Thymus (tissue), 11 donors: Measurements from ENCODE around the gene KLC1. TPM values are rescaled to one million over a fixed set of nuclear protein-coding genes. Genes with fewer than 3 reads are reported as not detected.

Experiments used
- DNase-seq, 9 donors: peaks; one replicate each; pipeline ENCODE4 v3.0.0-alpha.2; 2013; ENCODE audit warnings: low spot score in 9 of 9, low read depth in 6 of 9, missing footprints in 1 of 9
- H3K27ac ChIP-seq, 2 donors: one replicate each; pipeline ENCODE4 v1.5.1; 2013; ENCODE audit warnings: control low read depth in 1 of 2, low read depth in 1 of 2, low read length in 1 of 2, mild to moderate bottlenecking in 1 of 2, moderate library complexity in 1 of 2
- H3K27me3 ChIP-seq, 2 donors: one replicate each; pipeline ENCODE4 v1.5.1; 2013; ENCODE audit warnings: low read length in 1 of 2; ENCODE audit not compliant: control insufficient read depth in 2 of 2, insufficient read depth in 1 of 2
- H3K36me3 ChIP-seq, 2 donors: one replicate each; pipeline ENCODE4 v1.5.1; 2013; ENCODE audit warnings: low read length in 1 of 2, mild to moderate bottlenecking in 1 of 2, moderate library complexity in 1 of 2; ENCODE audit not compliant: control insufficient read depth in 2 of 2, insufficient read depth in 2 of 2
- H3K4me1 ChIP-seq, 2 donors: one replicate each; pipeline ENCODE4 v1.5.1; 2013; ENCODE audit warnings: low read length in 2 of 2; ENCODE audit not compliant: control insufficient read depth in 2 of 2, insufficient read depth in 2 of 2
- H3K4me3 ChIP-seq, 2 donors: one replicate each; pipeline ENCODE4 v1.5.1; 2013; ENCODE audit warnings: low read length in 2 of 2, control low read depth in 1 of 2, mild to moderate bottlenecking in 1 of 2
- H3K9me3 ChIP-seq, 2 donors: one replicate each; pipeline ENCODE4 v1.5.1; 2013; ENCODE audit warnings: low read length in 1 of 2, mild to moderate bottlenecking in 1 of 2; ENCODE audit not compliant: control insufficient read depth in 2 of 2, insufficient read depth in 1 of 2
- whole genome bisulfite sequencing: extraction: QIAGEN DNeasy Blood & Tissue Kit; methylation state at CpG from one replicate; pipeline ENCODE4 v1.1.7; 2013; 5-methylcytosine and 5-hydroxymethylcytosine counted together
- polyA plus RNA-seq: library from polyadenylated mRNA; stranded (reverse); fragments of 200-250 nt; gene quantifications from one replicate; pipeline ENCODE4 v1.2.3, GENCODE V29; 2013
- total RNA-seq: library from RNA; stranded (reverse); fragments of 120-200 nt; gene quantifications from one replicate; pipeline ENCODE4 v1.2.4, GENCODE V29; 2013
- donor health status: healthy.

The KLC1 gene
- total and polyA plus RNA-seq, 2 donors = 60.1 to 121 TPM

GRCh38 chr14:103702497-103703432, 73.8 kb downstream of the KLC1 start:
- Histone ChIP-seq H3K9me3 (no peaks in the 10 kb centered on the region), H3K27me3 (no peaks in the 10 kb centered on the region), H3K4me1 (peaks cover 10 to 13% of the 10 kb centered on the region in 2 donors), H3K4me3 (no peak overlapping the region), H3K27ac (no peak overlapping the region), H3K36me3 (peaks cover 82 to 86% of the 10 kb centered on the region in 2 donors)
- 98% methylated on average over 29 of the region's 29 CpGs for WGBS
- no peak for DNase-seq

GRCh38 chr14:103703433-103704385, 74.7 kb downstream of the KLC1 start:
- peaks cover 81 to 87% of the 10 kb centered on the region in 2 donors for H3K36me3 ChIP-seq
- 93% methylated on average over 24 of the region's 24 CpGs for WGBS
- H3K27ac ChIP-seq = no peak overlapping the region
- DNase-seq = no peak
- no peaks in the 10 kb centered on the region for H3K27me3 ChIP-seq
- no peak overlapping the region for H3K4me3 ChIP-seq
- no peaks in the 10 kb centered on the region for H3K9me3 ChIP-seq
- peaks cover 2 to 6% of the 10 kb centered on the region in 2 donors for H3K4me1 ChIP-seq

DNA sequence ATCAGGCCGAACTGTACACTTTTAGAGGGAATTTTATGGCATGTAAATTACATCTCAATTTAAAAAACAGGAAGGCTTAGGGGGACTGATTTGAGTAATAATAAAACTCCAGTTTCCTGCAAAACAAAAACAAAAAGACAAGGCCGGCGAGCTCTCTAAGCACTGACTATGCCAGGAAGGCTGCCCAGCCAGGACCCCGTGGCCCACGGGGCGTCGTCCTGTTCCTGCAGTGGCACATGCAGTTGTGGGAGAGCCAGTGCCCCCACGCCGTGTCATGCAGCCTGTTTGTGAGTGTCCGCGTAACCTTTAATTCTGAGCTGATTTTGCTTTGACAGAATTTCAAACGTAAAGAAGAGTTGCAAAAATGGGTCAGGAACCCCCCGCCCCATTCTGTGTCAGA, 75.7 kb downstream of the KLC1 start:
- H3K9me3 ChIP-seq = no peaks in the 10 kb centered on the region
- H3K27me3 ChIP-seq = no peaks in the 10 kb centered on the region
- H3K27ac ChIP-seq = no peak overlapping the region
- H3K4me1 ChIP-seq = no peaks in the 10 kb centered on the region
- no peak overlapping the region for H3K4me3 ChIP-seq
- DNase-seq = no peak
- WGBS = 89% methylated on average over 13 of the region's 13 CpGs
- H3K36me3 ChIP-seq = peaks cover 81 to 87% of the 10 kb centered on the region in 2 donors

- H3K36me3 ChIP-seq = peaks cover 79 to 87% of the 10 kb centered on the region in 2 donors
- H3K9me3 ChIP-seq = no peaks in the 10 kb centered on the region
- H3K27me3 ChIP-seq = no peaks in the 10 kb centered on the region
- H3K4me3 ChIP-seq = no peak overlapping the region
- no peak overlapping the region for H3K27ac ChIP-seq
- 85% methylated on average over 15 of the region's 15 CpGs for WGBS
- no peak for DNase-seq
- no peaks in the 10 kb centered on the region for H3K4me1 ChIP-seq
Observed at GRCh38 chr14:103705118-103705503, 76.1 kb downstream of the KLC1 start.

GRCh38 chr14:103705504-103706284, 76.7 kb downstream of the KLC1 start:
- Histone ChIP-seq H3K4me1 (no peaks in the 10 kb centered on the region), H3K4me3 (no peak overlapping the region), H3K27ac (no peak overlapping the region), H3K36me3 (peaks cover 73 to 82% of the 10 kb centered on the region in 2 donors), H3K27me3 (no peaks in the 10 kb centered on the region), H3K9me3 (no peaks in the 10 kb centered on the region)
- 94% methylated on average over 28 of the region's 28 CpGs for WGBS
- no peak for DNase-seq

GRCh38 chr14:103706551-103707328, 77.7 kb downstream of the KLC1 start:
- Histone ChIP-seq H3K9me3 (no peaks in the 10 kb centered on the region), H3K4me3 (no peak overlapping the region), H3K27ac (no peak overlapping the region), H3K36me3 (peaks cover 70 to 73% of the 10 kb centered on the region in 2 donors), H3K27me3 (no peaks in the 10 kb centered on the region), H3K4me1 (no peaks in the 10 kb centered on the region)
- DNase-seq = no peak
- WGBS = 98% methylated on average over 41 of the region's 41 CpGs

DNA sequence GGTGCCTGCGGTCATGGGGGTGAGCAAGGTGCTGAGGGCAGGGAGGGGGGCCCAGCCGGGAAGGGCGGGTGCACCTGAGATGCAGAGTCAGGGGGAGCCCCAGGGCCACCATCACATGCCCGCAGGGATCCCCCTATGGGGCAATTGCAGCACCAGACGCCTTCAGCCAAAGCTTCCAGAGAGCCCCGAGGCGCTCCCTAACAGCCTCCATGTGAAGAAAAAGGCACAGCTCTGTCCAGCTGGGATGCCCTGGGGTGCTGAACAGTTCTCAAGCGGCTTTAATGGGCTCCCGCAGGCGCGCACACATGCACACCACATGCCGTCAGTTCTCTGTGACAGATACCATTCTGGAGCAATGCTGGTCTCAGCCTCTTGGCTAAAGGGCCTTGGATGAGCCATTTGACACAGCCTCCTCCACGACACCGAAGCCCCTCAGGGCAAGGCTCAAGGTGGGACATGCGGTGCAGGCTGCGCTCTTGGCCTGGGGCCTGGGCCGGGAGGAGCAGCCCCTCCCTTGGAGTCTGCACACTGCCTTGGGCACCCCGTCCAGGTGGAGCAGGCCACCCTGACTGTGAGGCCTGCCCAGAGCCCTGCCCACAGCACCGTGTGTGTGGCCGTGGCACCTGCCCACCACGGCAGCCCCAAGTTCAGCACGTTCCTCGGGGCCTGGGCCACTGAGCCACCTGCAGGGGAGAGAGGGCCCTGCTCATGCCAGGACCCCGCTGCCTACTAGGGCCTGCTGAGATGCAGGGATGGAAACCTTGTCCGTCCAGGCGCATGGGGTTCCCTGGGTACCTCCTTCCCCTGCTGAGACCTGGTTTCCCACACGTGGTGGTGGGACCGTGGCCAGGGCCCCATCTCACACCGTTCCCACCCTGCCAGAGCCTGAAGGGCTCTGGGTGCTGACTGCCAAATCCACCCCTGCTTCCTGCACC, 78.6 kb downstream of the KLC1 start:
- 97% methylated on average over 29 of the region's 29 CpGs for WGBS
- peaks cover 0 to 2% of the 10 kb centered on the region in 2 donors for H3K4me1 ChIP-seq
- no peak overlapping the region for H3K27ac ChIP-seq
- H3K4me3 ChIP-seq = no peak overlapping the region
- H3K9me3 ChIP-seq = no peaks in the 10 kb centered on the region
- H3K27me3 ChIP-seq = no peaks in the 10 kb centered on the region
- peaks cover 61 to 64% of the 10 kb centered on the region in 2 donors for H3K36me3 ChIP-seq
- no peak for DNase-seq
